Uterus (tissue), 2 donors: ENCODE data around the gene B3GALT5.

Experiments
- POLR2A ChIP-seq, 2 donors: fragments of 450-650 bp; IDR thresholded peaks; one replicate each; pipeline ENCODE4 v1.6.1; 2016; ENCODE audit warnings: antibody characterized with exemption in 2 of 2, mild to moderate bottlenecking in 1 of 2, moderate library complexity in 1 of 2
- TF ChIP-seq, protein P1 (sequence below), 4 experiments: fragments of 200-600 bp in 2 of 4; fragments of 450-650 bp in 2 of 4; sonication (generic) in 2 of 4; IDR thresholded peaks; one replicate each; pipeline ENCODE4 v1.5.1; 2016 to 2019; ENCODE audit warnings: antibody characterized with exemption in 4 of 4, mild to moderate bottlenecking in 2 of 4, moderate library complexity in 1 of 4

DNA sequence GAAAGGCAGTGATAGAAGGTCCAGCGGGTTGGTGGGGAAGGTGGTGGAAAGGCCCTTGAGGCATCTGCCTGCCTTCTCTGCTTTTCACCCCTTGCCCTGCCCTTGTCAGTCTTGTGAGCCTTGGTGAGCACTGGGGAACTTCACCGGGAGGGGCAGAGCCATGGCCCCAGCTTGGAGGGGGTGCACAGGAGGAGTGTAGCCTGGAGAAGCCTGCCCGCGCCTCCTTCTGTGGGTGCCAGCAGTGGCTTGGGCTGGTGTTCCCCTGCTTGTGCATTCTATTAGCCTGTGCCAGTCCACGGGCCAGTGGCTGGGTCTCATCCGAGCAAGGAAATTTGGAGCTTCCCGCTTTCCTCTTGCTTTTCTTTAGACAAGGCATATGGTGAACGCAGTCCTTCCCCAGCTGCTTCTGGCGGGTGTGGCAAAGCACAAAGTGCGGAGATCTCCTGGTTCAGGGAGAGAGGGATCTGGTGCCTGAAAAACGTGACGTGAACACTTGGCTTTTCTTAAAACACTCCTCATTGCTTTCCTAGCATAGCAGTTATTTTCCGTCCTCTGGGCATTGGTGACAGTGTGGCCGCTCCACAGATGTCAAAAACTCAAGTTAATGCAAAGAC lies 10.6 kb upstream of the B3GALT5 start:
- no peak for TF ChIP-seq POLR2A (IDR thresholded peaks at IDR 0.05)
- TF ChIP-seq, protein P1, sequence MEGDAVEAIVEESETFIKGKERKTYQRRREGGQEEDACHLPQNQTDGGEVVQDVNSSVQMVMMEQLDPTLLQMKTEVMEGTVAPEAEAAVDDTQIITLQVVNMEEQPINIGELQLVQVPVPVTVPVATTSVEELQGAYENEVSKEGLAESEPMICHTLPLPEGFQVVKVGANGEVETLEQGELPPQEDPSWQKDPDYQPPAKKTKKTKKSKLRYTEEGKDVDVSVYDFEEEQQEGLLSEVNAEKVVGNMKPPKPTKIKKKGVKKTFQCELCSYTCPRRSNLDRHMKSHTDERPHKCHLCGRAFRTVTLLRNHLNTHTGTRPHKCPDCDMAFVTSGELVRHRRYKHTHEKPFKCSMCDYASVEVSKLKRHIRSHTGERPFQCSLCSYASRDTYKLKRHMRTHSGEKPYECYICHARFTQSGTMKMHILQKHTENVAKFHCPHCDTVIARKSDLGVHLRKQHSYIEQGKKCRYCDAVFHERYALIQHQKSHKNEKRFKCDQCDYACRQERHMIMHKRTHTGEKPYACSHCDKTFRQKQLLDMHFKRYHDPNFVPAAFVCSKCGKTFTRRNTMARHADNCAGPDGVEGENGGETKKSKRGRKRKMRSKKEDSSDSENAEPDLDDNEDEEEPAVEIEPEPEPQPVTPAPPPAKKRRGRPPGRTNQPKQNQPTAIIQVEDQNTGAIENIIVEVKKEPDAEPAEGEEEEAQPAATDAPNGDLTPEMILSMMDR (IDR thresholded peaks at IDR 0.05), result no peak
